Epithelial cell of esophagus (primary cell): ENCODE measurements around the gene OLFML1.

Experiments
- DNase-seq: peaks from one replicate; pipeline ENCODE4 v3.0.0; 2010; ENCODE audit warnings: low read depth
- H3K4me3 ChIP-seq: 2 replicates; pipeline ENCODE4 v1.5.1; 2011; ENCODE audit warnings: mild to moderate bottlenecking, low read length, control low read depth
- CTCF ChIP-seq: IDR thresholded peaks from 2 replicates; pipeline ENCODE4 v1.5.1; 2011; ENCODE audit warnings: low read depth, mild to moderate bottlenecking, low read length, control low read depth, inconsistent platforms; ENCODE audit not compliant: insufficient read depth; ENCODE audit errors: missing control alignments

OLFML1 gene

GRCh38 chr11:7487360-7487759 lies 2.1 kb downstream of the OLFML1 start:
- TF ChIP-seq CTCF, result no peak
- H3K4me3 ChIP-seq, result no peak overlapping the region
- no peak for DNase-seq

GRCh38 chr11:7488681-7489080 lies 3.4 kb downstream of the OLFML1 start:
- no peak for TF ChIP-seq CTCF
- no peak for DNase-seq
- H3K4me3 ChIP-seq, result no peak overlapping the region

GRCh38 chr11:7489376-7489775 lies 4.1 kb downstream of the OLFML1 start:
- no peak for DNase-seq
- no peak for TF ChIP-seq CTCF
- H3K4me3 ChIP-seq, result no peak overlapping the region

- peak; percentile 58 for DNase-seq
- H3K4me3 ChIP-seq, result no peak overlapping the region
- no peak for TF ChIP-seq CTCF
These were observed 4.7 kb downstream of the OLFML1 start for GRCh38 chr11:7490054-7490453.

- no peak for TF ChIP-seq CTCF
- no peak for DNase-seq
- H3K4me3 ChIP-seq, result no peak overlapping the region
These were observed 5.2 kb downstream of the OLFML1 start for GRCh38 chr11:7490535-7490934.

- DNase-seq, result no peak
- TF ChIP-seq CTCF, result no peak
- no peak overlapping the region for H3K4me3 ChIP-seq
These were observed 6.9 kb downstream of the OLFML1 start for GRCh38 chr11:7492253-7492652.

GRCh38 chr11:7493670-7494069 lies 8.4 kb downstream of the OLFML1 start:
- no peak overlapping the region for H3K4me3 ChIP-seq
- TF ChIP-seq CTCF, result no peak
- DNase-seq, result no peak
